Colon (tissue), 2 donors: ENCODE results near the gene MEPCE.

ENCODE experiments used
- FAIRE-seq: peaks from 2 replicates; lab custom pipeline; 2012; peaks lifted over from hg19 to GRCh38; lab: Jason Lieb, UNC
- donor health status: control.
- donor health status: control.

The MEPCE gene

DNA sequence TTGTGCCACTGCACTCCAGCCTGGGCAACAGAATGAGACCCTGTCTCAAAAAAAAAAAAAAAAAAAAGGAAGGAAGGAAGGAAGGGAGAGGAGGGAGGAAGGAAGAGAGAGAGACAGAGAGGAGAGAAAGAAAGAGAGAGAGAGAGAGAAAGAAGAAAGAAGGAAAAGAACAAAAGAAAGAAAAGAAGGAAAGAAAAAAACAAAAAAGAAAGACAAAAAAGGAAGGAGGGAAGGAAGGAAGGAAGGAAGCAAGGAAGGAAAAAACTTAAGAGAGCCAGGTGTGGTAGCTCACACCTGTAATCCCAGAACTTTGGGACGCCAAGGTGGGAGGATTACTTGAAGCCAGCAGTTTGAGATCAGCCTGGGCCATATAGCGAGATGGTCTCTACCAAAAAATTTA lies 35.2 kb downstream of the MEPCE start:
- FAIRE-seq: no peak

- no peak for FAIRE-seq
Measured at GRCh38 chr7:100465299-100465698, 35.7 kb downstream of the MEPCE start.

GRCh38 chr7:100465702-100466311 lies 36.2 kb downstream of the MEPCE start:
- no peak for FAIRE-seq

DNA sequence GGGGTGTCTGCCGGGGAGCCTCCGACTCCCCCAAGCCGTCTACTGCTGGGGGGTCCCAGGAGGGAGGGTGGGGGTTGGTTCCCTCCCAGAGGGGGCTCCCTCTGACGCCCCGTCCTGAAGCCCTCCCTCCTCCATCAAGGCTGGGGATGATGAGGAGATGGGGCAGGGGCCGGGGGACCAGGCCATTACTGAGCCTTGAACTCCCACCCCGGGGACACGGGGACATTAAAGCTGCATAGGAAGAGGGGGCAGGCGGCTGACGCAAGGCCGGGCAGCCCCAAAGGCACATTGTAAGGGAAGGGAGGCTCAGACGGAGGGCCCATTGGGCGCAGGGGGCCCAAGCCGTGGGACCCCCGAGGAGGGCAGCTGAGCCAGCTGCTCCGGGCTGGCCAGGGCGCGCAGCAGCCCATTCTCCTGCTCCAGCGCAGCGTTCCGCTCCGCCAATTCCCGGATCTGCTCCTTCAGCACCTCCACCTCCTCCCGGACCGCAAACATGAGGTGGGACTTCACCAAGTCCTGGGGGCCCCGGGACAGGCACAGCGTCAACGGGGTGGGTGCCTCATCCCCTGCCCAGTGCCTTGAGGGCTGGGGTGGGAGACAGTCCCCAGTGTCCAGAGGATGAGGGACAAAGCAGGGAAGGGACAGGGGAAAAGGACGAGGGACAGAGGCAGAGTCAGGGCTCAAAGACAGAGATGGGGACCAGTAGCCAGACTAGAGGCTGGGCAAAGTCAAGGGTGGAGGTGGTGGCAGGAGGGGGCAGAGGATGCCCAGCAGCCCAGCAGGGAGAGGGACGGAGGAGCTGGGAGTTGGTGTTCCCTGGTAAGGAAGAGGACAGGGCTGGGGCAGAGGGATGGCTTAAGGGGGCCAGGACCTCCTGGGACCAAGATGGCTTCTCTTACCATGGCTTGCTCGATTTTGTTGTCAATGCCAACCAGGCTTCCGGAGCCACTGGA lies 37.3 kb downstream of the MEPCE start:
- no peak for FAIRE-seq

DNA sequence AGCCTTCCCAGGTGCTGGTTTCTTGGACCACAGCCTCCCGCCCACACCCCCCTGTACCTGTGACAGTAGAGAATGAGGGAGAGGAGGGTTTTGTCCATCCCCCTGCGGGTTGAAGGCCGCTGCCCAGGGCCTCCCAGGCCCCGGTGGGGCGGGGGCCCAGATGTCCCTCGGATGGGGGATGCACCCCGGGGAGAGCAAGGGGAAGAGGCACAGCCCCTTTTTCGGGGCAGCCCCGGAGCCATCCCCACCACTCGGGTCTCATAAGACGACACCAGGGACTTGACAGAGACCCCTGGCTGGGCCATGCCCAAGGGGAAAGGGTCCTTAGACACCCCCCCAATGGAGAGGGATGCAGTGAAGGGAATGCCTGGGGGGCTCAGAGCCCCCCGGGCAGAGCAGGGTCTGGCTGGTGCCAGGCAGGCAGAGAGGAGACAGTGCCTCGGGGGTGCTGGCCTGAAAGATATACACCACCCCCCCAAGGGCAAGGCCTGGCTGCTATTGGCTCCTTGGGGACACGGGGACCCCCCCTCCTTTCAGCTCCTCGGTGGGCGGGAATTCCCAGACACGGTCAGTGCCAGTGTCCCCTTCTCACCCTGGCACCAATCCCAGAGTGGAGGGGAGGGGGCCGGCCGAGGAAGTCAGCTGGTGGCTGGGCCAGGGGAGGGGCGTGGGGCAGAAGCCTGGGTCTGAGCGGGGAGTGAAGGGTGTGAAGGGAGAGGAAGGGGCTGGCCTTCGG lies 38.2 kb downstream of the MEPCE start:
- no peak for FAIRE-seq

DNA sequence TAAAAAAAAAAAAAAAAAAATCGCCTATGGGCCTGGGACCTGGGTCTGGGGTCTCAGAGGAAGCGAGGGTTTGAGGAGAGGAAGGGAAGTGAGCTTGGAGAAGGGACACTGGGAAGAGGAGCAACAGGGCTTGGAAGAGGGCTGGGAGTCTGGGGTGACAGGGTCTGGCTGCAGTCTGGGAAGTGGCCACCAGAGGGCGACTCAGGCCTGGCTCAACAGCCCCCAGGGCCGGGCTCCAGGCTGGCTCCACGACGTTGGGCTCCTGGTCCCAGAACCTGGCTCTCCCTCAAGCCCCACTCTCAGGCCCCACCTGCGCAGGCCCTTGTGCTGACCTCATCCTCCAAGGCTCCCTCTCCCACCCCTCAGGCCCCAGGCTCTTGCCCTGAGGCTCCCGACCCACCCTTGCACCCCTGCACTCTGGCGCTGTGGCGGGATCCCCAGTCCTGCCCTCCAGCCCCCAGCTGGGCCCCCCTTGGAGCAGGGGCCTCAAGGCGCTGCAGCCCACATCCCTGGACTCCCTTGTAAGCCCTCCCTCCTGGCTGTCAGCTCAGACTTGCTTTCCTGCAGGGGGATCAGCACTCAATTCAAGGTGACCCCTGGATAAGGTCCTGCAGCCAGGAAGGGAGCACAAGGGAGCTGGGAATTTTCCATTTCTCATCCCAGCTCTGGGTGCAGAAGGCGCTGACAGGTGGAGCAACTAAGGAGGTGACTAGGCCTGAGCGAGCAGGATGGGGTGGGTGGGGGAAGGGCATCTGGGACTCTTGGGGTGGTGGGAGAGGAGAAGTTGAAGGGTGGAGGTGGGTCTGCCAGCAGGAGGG lies 39.8 kb downstream of the MEPCE start:
- FAIRE-seq: no peak

DNA sequence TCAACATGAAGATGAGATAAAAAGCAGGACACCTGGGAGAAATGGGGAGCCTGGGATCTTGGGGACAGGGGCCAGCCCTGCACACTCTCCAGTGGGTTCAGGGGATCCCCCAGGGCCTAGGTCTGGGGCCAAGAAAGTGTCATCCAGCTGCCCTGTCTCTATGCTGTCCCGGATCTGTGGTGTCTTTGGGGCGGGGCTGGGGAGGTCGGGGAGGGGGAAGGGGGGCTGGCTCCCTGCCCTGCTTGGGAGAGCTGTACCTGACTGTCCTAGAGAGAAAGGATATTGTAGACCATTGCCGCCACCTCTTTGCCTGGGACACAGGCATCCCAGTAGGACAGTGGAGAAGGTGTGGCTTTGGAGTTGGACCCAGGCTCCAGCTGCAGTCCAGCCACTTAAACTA lies 41.4 kb downstream of the MEPCE start:
- no peak for FAIRE-seq

- FAIRE-seq: no peak
Measured at GRCh38 chr7:100472121-100472851, 42.7 kb downstream of the MEPCE start.

GRCh38 chr7:100472854-100473499 lies 43.3 kb downstream of the MEPCE start:
- no peak for FAIRE-seq

DNA sequence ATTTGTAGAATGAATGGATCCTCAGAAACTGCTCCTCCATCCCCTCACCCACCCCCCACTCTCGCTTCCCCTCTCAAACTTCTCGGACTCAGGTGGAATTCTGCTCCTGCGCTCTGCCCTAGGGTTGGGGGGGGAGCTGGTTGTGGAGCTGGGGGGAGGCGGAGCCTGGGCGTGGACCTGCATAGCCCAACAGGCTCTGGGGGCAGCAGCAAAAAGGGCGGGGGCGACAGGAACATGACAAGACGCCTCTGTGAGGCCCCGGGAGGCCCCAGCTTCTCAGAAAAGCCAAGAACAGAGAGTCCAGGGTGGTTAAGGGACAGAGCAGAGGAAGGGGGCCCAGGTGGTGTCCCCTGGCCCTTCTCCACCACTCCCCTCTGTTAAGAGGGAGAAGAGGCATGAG lies 45.9 kb downstream of the MEPCE start:
- no peak for FAIRE-seq

- no peak for FAIRE-seq
Measured at GRCh38 chr7:100476101-100476780, 46.6 kb downstream of the MEPCE start.

- FAIRE-seq: no peak
Measured at GRCh38 chr7:100476903-100477870, 47.6 kb downstream of the MEPCE start.

GRCh38 chr7:100477871-100478267 lies 48.2 kb downstream of the MEPCE start:
- no peak for FAIRE-seq

DNA sequence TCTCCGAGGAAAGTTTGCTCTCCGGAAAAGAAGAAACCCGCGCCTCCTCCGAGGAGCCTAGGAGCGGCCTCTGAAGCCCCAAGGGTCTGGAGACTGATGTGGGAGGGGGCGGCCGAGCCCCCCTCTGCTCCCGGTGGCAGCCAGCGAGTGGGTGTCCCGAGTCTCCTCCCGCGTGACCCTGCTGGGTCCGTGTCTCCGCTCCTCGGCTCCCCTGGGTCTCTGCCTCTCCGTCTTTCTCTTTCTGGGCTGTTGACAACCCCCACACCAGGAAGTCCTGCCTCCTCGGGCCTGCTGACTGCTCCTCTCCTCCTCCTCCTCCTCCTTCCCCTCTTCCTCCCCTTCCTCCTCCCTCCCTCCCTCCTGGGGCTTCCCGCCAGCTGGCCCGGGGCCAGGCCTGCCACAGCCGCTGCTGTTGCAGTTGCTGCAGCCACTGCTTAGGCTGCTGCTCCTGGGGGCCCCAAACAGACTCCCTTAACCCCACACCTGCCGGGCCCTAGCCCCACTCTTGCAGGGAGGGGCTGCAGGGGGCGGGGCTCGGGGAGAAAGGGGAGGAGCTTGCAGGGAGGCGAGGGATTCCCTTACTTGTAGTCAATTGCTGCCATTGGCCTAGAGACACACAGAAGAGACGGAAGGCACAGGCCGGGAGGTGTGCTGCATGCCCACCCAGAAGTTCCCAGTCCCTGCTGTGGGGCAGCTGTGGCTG lies 49.5 kb downstream of the MEPCE start, which contains the start of gene TSC22D4:
TSC22D4 (minus strand) TSS at position 257 of the 703 bp plus-strand sequence. CDS start 1,176 bp downstream, outside the sequence.
- no peak for FAIRE-seq

DNA sequence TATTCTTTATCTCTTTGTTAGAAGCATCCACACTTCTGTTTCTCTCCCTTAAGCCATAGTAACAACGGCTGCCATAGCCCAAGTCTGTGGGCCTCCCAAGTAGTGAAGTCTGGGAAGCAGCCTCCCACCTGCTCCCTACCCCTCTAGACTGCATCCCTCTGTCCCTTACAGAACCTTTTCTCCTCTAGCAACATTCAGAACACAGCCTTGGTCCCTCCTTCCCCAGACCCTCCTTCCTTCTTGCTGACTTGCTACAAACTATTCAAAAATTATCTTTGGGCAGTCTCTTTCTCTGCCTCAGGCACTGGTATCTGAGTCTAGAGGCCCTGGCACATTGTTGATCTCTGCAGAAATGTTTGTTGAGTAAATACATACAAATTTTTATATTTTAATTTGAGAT lies 51.8 kb downstream of the MEPCE start:
- no peak for FAIRE-seq

GRCh38 chr7:100482728-100483089 lies 53.1 kb downstream of the MEPCE start:
- no peak for FAIRE-seq

GRCh38 chr7:100483090-100483721 lies 53.6 kb downstream of the MEPCE start:
- FAIRE-seq: no peak
